ENCODE measurements around the gene SNX24. TPM values are rescaled to one million over a fixed set of nuclear protein-coding genes. Genes with fewer than 3 reads are reported as not detected.

SNX24 gene
- total and polyA plus RNA-seq, 4 donors = 15.0 to 39.4 (median 24.4) TPM

DNA sequence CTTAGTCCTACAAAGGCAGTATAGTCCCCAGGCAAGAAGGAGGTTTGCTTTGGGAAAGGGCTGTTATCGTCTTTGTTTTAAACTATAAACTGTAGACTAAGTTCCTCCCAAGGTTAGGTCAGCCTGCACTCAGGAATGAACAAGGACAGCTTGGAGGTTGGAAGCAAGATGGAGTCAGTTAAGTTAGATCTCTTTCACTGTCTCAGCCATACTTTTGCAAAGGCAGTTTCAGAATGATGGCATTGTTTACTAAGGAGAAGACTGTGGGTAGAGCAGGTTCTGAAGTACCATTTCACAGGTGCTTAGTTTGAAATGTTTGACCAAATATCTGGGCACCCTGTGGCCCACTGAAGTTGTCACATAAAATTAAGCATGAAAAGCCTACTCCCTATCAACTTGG, 19.4 kb downstream of the SNX24 start:
- TF ChIP-seq, protein P1, sequence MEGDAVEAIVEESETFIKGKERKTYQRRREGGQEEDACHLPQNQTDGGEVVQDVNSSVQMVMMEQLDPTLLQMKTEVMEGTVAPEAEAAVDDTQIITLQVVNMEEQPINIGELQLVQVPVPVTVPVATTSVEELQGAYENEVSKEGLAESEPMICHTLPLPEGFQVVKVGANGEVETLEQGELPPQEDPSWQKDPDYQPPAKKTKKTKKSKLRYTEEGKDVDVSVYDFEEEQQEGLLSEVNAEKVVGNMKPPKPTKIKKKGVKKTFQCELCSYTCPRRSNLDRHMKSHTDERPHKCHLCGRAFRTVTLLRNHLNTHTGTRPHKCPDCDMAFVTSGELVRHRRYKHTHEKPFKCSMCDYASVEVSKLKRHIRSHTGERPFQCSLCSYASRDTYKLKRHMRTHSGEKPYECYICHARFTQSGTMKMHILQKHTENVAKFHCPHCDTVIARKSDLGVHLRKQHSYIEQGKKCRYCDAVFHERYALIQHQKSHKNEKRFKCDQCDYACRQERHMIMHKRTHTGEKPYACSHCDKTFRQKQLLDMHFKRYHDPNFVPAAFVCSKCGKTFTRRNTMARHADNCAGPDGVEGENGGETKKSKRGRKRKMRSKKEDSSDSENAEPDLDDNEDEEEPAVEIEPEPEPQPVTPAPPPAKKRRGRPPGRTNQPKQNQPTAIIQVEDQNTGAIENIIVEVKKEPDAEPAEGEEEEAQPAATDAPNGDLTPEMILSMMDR (IDR thresholded peaks at IDR 0.05; ENCODE audit: control extremely low read depth, extremely low read depth) = no peak
- Histone ChIP-seq H3K27ac (ENCODE audit: low read depth in 1 of 2, low read length in 1 of 2) (no peak overlapping the region), H3K27me3 (ENCODE audit: control insufficient read depth in 3 of 3, insufficient read depth in 3 of 3, low read length in 2 of 3) (no peaks in the 10 kb centered on the region), H3K4me3 (no peak overlapping the region), H3K4me1 (ENCODE audit: control insufficient read depth in 5 of 5, insufficient read depth in 5 of 5, low read length in 5 of 5) (peaks cover 0 to 2% (median 0%) of the 10 kb centered on the region in 5 donors), H3K9me3 (ENCODE audit: control insufficient read depth in 4 of 4, insufficient read depth in 3 of 4, low read length in 3 of 4) (no peaks in the 10 kb centered on the region), H3K36me3 (ENCODE audit: control insufficient read depth in 4 of 4, insufficient read depth in 4 of 4, low read length in 4 of 4) (peaks cover 0 to 16% (median 4%) of the 10 kb centered on the region in 4 donors), H3K9ac (ENCODE audit: insufficient read depth in 1 of 2, low read length in 2 of 2) (no peak overlapping the region)
- DNase-seq (no peak), ATAC-seq (ENCODE audit: insufficient read depth, low FRiP score) (no peak)
- 90 to 92% methylated on average over 1 of the region's 1 CpG for WGBS, 2 donors

GRCh38 chr5:122870219-122870856, 24.9 kb downstream of the SNX24 start:
- Histone ChIP-seq H3K27me3 (ENCODE audit: control insufficient read depth in 3 of 3, insufficient read depth in 3 of 3, low read length in 2 of 3) (no peaks in the 10 kb centered on the region), H3K4me3 (no peak overlapping the region), H3K9ac (ENCODE audit: insufficient read depth in 1 of 2, low read length in 2 of 2) (no peak overlapping the region), H3K4me1 (ENCODE audit: control insufficient read depth in 5 of 5, insufficient read depth in 5 of 5, low read length in 5 of 5) (peaks cover 0 to 18% (median 0%) of the 10 kb centered on the region in 5 donors), H3K9me3 (ENCODE audit: control insufficient read depth in 4 of 4, insufficient read depth in 3 of 4, low read length in 3 of 4) (no peaks in the 10 kb centered on the region), H3K36me3 (ENCODE audit: control insufficient read depth in 4 of 4, insufficient read depth in 4 of 4, low read length in 4 of 4) (peaks cover 0 to 16% (median 3%) of the 10 kb centered on the region in 4 donors), H3K27ac (ENCODE audit: low read depth in 1 of 2, low read length in 1 of 2) (no peak overlapping the region)
- 82 to 85% methylated on average over 7 of the region's 7 CpGs for WGBS, 2 donors
- DNase-seq (peak in 1 of 3 donors; percentile 32), ATAC-seq (ENCODE audit: insufficient read depth, low FRiP score) (no peak)
- TF ChIP-seq, protein P1 (IDR thresholded peaks at IDR 0.05; ENCODE audit: control extremely low read depth, extremely low read depth) = no peak

- ATAC-seq (ENCODE audit: insufficient read depth, low FRiP score) (no peak), DNase-seq (no peak)
- Histone ChIP-seq H3K9ac (ENCODE audit: insufficient read depth in 1 of 2, low read length in 2 of 2) (no peak overlapping the region), H3K27me3 (ENCODE audit: control insufficient read depth in 3 of 3, insufficient read depth in 3 of 3, low read length in 2 of 3) (no peaks in the 10 kb centered on the region), H3K27ac (ENCODE audit: low read depth in 1 of 2, low read length in 1 of 2) (no peak overlapping the region), H3K4me3 (no peak overlapping the region), H3K4me1 (ENCODE audit: control insufficient read depth in 5 of 5, insufficient read depth in 5 of 5, low read length in 5 of 5) (peaks cover 0 to 18% (median 0%) of the 10 kb centered on the region in 5 donors), H3K9me3 (ENCODE audit: control insufficient read depth in 4 of 4, insufficient read depth in 3 of 4, low read length in 3 of 4) (no peaks in the 10 kb centered on the region), H3K36me3 (ENCODE audit: control insufficient read depth in 4 of 4, insufficient read depth in 4 of 4, low read length in 4 of 4) (peaks cover 0 to 15% (median 1%) of the 10 kb centered on the region in 4 donors)
- WGBS, 2 donors = 85 to 86% methylated on average over 8 of the region's 8 CpGs
- TF ChIP-seq, protein P1 (IDR thresholded peaks at IDR 0.05; ENCODE audit: control extremely low read depth, extremely low read depth) = no peak
Measured at GRCh38 chr5:122871661-122872060, 26.2 kb downstream of the SNX24 start.
